ENCODE measurements around the gene GTPBP10.

The GTPBP10 gene

DNA sequence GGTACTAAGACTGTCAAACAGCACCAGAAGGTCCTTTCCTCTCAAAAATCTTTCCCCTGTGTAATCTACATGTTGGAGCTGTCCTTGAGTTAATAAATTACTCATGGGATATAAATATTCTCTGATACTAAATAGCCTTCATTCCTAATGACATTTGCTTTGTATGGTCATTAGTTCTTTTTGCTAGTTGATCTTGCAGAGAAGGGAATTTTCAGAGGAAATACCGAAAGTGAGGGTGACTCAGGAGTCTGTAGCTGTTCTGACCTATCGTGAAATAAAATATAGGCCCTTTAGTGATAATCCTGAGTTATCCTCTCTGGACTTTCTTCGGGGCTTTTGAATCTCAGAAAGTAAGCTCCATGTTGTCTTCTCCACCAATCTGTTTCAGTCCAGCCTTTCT is 37.3 kb downstream of the GTPBP10 start:
- no peak for DNase-seq

DNA sequence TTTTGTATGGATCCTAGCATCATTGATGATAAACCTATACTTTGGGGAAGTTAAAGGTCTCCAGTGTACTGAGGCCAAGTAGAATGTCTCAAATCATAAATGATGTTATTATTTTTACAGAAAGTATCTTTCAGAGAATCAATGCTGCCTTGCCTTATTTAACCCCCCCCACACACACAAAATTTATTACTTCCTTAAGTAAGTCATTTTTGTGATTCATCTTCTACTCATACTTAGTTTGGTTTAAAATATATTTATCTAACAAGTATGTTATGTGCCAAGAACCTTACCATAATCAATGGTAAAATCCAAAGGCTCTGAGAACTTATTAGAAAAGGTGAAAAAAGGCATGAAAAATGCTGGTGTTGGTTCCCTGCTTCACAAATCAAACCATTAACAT is 37.9 kb downstream of the GTPBP10 start:
- DNase-seq: no peak

DNA sequence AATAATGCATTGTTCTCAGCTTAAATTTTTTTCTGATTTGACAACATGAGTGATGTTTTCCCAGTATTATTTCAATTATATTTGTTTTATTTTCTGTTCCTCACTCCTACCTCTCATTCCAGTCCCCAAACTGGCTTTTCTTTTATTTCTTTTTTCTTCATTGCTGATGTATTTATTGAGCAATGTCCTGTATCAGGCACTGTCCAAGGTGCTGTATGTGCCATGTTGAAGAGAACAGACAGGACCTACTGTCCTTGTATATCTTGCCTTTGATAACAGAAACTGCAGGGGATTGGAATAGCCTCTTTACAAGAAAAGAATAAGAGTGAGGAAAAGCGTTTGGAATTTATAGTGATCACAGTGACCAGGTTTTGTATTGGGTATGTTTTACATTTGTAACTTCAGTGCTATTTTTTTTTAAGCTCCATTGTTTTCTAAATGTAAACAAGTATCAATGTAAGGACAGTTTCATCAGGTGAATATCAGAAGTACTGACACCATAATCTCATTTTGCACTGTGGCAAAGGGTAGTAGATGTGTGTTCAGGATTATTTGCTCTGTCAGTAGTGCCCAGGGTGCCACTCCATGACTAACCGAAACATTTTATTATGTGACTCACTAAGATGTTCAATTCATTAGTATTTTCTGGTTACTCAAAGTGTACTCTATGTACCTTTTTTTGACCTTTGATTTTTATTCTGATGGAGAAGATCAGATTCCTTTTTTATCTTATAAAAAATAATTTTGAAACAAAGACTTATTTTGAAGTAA is 41.1 kb downstream of the GTPBP10 start:
- DNase-seq: no peak

DNA sequence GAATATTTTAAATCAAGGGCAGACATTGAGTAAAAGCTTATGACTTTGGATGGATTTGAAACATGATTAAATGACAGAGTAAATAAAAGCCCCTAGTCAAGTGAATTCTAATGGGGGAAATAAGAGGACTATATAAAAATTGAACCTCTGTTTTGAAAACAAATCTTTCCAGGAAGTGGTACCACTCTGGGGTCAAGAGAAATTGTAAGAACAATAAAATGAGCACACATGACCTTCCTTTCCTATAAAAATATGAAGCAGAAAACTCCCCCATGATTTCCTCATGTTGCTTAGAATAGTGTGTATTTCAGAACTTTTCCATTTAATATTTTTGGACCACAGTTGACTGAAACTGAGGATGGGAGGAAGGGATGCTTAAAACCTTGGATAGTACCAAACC is 44.4 kb downstream of the GTPBP10 start:
- DNase-seq: no peak

DNA sequence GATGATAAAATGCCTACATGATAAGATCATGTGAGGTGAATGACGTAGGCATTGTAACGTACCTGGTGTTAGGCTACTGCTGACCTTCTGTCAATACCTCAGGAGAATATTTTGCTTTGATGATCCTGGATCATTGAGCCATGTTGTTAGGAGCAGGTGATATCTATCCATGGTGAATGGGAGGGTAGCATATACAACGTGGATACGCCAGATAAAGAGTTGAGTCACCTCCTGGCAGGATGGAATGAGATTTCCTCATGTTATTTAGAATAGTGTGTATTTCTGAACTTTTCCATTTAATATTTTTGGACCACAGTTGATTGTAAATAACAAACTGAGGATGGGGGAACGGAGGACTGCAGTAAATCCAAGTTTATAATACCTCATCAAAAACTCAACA is 45.0 kb downstream of the GTPBP10 start:
- no peak for DNase-seq

DNA sequence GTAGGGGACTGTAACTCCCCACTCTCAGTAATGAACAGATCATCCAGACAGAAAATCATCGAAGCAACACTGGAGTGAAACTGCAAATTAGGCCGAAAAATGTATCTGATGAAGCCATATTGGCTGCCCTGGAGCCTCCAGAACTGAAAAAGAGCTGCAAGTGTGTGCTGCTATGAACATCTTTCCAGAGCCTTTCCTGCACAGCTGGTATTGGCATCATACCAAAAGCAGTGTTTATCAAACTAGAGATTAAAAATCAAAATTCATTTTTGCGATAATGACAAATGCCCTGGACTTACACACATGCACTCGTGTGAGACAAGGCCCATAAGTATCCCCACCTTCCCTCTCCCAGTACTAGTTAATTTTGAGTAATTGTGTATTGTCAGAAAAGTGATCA is 49.9 kb downstream of the GTPBP10 start:
- DNase-seq: peak; percentile 8

DNA sequence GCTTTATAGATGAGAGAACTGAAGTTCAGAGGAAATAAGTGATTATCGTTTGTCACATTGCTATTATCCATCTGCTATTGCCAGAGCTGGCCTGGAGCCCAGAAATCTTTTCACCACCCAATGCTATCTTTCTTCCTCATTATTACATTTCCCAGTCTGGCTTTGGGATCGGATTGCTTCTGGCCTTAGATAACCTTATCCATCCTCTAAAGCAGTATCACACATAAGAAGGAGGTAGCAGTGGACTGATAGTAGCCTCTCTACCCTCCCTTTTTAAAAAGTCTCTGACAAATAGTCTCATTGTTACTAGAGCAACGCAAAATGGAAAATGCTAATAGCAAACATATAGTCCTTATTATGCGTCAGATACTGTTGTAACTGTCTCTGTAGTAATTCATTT is 55.5 kb downstream of the GTPBP10 start:
- DNase-seq: peak; percentile 99

DNA sequence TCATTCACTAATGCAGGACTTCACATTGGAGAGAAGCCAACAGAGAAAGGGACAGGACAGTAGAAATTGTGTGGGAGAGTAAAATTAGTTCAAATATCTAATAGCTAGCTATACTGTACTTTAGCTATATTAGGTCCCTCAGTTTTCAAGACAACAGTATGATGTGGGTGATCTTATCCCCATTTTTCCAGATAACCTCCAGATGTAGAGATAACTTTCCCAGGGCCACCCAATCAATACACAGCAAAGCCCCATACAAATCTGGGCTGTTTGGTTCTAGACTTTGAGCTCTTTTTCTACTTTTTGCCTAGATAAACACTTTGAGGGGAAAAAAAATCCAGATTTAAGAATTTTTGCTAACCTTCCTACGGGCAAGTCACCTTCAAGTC is 56.3 kb downstream of the GTPBP10 start:
- DNase-seq: no peak

DNA sequence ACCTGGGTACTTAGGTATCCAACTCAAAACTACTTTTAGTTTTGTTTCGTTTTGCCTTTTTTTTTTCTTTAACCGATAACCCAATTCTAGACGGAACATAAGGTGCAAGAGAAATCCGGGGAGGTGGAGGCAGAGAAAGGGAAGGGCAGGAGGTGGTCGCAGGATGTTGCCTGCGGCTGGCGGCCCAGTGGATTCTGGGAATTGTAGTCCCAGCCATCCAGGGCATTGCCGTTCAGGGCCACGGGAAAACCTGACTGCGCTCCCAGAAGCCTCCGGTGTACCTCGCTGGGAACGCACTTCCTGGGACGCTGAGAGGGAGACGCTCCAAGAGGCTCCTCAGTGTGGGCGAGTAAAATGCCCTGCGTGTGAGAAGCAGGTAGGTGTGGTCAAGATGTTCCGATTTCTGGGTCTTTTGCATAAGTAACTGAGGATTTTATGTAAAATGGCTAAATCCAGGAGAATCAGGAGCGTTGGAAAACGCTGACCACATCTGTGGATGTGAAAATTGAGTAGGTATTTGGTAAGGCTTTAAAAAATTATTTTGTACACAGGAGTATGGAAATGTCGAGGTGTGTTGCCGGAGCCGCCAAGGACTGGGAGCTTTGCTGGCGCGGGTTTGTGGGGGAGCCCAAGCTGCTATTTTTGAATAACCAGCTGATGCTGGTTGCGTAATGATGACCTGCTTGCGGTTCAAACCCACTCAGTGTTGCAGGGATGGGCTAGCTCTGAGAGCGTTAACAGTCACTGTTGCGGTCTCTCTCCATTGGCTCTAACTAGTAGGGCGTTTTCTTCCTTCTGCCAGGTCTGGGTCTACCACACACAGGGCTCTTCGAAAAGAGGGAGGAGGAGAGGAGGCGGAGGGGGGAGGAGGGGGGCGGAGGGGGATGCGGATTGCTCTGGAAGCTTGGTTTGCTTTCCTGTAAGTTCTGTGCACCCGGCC is 56.9 kb downstream of the GTPBP10 start, which contains the start of gene CLDN12:
Gene CLDN12, plus strand, starts transcription at position 288 of the 940 bp plus-strand sequence. CDS start 9,216 bp downstream, outside the sequence.
- DNase-seq: peak; percentile 95

DNA sequence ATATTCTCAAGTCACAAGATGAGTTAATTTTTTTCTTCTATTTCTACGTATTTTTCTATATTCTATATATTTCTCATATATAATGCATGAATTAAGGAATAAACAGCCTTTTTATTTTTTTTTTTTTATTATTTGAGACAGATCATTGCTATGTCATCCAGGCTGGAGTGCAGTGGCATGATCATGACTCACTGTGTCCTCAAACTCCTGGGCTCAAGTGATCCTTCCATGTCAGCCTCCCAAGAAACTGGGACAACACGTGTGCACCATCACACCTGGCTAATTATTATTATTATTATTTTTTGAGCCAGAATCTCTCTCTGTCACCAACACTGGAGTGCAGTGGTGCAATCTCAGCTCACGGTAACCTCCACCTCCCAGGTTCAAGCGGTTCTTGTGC is 58.3 kb downstream of the GTPBP10 start:
- DNase-seq: no peak

DNA sequence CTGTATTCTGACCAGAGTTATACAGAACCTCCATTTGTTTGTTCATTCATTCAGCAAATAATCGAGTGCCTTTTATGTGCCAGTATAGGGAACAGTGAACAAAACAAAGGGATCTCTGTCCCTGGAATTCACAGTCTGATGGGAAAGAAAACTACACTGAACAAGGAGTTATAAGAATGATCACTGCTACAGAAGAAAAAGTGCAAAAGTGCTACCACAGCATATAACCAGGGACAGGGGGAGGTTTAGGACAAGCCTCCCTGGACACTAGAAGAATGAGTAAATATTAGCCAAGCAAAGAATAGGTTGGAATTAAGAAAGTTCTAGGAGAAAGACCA is 60.9 kb downstream of the GTPBP10 start:
- DNase-seq: no peak

DNA sequence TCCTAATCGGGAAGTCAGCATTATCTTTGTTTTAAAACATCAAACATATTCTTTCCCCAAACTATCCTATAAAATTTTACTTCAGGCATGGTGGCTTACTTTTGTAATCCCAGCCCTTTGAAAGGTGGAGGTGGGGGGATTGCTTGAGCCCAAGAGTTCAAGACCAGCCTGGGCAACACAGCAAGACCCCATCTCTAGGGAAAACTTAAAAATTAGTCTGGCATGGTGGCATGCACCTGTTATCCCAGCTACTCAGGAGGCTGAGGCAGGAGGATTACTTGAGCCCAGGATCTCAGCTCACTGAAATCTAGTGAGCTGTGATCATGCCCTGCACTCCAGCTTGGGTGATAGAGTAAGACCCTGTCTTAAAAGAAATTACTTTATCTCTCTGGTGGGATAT is 61.6 kb downstream of the GTPBP10 start:
- no peak for DNase-seq

DNA sequence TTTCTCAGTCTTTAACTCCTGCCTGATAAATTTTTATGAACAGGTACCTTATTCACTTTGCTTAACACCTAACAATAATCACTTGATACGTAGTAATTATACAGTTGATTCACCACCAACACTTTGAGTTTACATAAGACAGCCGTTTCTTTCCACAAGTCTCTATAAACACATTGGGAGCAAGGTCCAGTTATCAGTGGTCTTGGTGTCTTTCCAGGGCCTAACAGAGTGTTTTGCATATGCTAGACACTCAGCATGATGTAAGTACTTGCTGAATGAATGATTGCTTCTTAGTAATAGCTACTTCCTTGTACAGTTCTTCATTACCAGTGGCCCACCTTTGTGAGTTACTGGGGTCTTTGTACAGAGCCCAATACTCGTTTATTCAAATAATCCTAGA is 63.2 kb downstream of the GTPBP10 start:
- no peak for DNase-seq

DNA sequence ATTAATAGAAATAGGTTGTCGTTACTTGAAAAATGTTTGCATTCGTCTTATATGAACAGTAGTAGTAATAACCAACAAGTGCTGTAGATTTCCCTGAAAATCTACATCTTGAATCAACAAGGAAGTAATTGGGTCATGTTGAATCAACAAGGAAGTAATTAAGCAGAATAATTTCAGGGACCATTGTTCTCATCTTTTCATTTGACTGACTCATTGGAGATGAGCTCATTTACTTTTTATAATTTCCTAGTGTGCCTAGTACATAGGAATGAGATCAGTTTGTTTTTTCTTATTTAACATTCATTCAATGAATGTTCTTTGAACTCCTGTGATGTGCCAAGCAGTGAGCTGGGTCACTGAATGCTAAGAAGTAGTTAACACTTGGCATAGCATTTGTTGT is 65.0 kb downstream of the GTPBP10 start:
- DNase-seq: no peak

DNA sequence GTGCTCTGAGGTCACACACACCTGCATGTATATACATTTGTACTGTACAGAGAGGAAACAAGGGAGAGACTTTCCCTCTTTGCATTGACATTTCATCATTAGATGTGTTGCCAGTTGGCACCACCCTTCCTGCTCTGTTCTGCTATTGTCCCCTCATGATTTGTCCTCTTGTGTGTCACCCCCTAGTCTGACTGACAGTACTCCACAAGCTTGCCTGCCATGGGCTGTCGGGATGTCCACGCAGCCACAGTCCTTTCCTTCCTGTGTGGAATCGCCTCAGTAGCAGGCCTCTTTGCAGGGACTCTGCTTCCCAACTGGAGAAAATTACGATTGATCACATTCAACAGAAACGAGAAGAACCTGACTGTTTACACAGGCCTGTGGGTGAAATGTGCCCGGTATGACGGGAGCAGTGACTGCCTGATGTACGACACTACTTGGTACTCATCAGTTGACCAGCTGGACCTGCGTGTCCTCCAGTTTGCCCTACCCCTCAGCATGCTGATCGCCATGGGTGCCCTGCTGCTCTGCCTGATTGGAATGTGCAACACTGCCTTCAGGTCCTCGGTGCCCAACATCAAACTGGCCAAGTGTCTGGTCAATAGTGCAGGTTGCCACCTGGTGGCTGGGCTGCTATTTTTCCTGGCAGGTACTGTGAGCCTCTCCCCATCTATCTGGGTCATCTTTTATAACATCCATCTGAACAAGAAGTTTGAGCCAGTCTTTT is 66.1 kb downstream of the GTPBP10 start:
- DNase-seq: no peak

DNA sequence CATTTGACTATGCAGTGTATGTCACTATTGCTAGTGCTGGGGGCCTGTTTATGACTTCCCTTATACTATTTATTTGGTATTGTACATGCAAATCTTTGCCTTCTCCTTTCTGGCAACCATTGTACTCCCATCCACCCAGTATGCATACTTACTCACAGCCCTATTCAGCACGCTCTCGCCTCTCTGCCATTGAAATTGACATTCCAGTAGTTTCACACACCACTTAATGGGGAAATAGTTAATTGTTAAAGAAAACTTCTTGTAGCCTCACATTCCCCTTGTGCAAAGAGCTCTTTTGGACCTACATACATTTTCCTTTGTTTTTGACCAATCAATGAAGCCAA is 66.6 kb downstream of the GTPBP10 start:
- no peak for DNase-seq

DNA sequence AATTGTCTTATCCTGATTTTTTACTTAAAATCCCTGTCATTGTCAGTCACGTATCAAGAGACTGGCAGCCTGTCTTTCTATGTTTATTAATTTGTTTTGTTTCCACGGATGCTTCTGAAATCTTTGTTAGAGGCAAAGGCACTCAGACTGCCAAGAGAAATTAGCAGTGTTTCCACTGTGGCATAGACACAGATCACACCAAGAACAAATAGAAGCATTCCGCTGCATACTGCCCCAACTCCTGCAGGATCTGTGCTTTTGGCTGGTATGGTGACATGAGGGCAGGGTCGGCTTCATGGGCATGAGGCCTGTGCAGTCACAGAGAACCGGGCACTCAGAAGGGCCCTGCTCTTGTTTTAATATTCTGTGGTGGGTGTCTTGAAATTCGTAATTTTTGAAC is 75.1 kb downstream of the GTPBP10 start:
- no peak for DNase-seq

DNA sequence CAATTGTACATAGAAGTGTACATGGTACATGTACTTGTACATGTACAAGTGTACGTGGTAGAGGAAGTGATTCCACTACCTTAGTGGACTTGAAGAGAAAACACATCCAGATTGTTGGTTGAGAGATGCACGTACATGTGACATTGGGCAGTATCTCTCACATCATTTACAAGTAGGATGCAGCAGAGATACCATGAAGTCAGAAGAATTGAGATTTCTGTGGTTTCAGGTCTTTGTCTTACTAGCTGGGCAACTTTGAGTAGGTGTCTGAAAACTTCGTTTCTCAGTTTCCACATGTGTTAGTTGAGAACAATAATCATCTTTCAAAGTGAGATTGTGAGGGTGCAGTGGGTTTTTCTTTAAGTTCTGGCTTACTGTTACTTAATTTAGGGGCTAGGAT is 78.2 kb downstream of the GTPBP10 start:
- no peak for DNase-seq

DNA sequence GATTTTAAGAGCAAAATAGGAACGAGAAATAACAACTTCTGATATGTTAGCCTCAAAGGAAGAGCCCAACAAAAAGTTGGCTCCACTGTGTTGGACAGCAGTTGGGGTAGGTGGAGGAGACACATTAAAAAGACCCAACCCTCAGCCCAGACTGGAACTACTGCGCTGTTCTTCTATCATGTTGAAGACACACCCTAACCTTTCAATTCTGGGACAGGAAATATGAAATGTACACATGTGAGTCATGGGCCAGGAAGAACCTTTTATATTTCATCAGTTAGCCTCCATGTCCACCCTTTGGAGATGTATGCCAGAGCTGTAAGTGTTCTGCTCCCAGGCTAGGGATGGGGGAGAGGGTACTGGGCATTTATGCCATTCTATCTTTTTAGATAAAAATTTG is 78.9 kb downstream of the GTPBP10 start:
- no peak for DNase-seq

DNA sequence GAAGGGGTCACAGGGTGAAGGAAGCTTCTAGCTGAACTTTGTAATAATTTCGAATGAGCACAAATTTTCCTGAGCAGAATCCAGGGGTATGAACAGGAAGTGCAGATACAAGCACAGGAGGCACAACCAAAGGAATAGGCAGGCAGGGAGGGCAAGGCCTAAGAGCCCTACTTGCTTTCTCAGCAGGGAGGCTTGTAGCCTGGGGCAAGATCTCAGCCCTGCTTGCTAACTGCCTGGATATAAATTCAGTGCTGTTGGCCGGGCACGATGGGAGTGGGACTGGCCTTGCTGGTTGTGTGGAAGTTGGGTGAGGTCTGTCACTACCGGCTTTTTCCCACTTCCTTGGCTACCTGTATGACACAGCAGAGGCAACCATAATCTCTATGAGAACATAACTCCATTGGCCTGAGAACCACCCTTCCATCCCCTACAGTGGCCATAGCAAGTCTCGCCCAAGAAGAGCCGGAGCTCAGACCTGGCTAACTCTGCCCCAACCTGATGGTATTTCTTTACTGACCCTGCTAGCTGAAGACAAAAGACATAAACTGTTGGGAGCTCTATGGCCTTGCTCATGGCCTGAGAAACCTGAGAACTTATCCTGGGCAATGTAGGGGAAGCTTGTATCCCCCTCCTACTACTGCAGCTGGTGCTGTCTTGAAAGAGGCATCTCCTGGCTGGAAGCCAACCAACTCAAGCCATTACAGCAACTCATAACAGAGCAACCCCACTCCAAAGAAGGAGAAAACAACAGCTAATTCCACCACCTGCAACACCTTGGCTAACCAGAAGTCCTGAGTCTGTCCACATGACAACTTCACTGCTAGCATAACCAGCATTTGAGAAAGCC is 84.3 kb downstream of the GTPBP10 start:
- DNase-seq: no peak

DNA sequence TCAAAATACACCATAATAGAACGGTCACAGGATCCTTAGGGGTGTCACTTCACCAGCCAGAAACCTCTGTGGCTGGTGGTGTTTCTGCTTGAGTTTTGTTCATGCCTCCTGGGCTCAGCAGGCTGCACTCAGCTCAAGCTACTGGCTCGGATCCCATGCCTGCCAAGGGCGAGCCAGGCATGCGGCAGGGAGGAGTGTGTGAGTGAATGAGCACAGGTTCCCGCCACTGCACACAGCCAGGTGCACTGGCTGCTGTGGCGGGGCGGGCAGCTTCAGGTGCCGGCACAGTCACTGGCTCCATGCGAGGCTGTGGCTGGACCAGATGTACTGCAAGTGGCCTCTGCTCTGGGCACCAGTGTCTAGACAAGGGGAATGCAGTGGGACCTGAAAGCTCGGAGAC is 86.2 kb downstream of the GTPBP10 start:
- no peak for DNase-seq

DNA sequence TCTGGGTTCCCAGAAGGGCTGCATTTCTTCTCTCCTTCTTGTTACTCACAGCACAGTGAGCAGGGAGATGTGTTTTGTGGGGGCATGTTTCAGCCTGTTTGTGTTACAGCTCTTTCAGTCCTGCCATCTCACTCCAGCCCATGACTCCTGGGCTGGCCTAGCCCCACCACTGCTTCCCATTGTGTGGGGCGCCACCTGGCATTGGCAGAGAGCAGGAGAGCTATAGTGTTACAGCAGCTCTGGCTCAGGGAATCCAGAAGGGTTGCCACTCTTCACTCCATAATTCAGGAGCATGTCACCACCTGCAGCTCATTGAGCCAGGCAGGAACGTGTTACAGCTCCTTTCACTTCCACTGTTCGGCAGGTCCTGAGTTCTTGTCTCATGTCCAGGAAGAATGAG is 86.7 kb downstream of the GTPBP10 start:
- no peak for DNase-seq
